ENCODE data around the gene CSAD. TPM values are rescaled to one million over a fixed set of nuclear protein-coding genes. Genes with fewer than 3 reads are reported as not detected.

Gene CSAD
- total RNA-seq, 2 experiments from 2014 or later: 25.8 to 26.9 TPM

DNA sequence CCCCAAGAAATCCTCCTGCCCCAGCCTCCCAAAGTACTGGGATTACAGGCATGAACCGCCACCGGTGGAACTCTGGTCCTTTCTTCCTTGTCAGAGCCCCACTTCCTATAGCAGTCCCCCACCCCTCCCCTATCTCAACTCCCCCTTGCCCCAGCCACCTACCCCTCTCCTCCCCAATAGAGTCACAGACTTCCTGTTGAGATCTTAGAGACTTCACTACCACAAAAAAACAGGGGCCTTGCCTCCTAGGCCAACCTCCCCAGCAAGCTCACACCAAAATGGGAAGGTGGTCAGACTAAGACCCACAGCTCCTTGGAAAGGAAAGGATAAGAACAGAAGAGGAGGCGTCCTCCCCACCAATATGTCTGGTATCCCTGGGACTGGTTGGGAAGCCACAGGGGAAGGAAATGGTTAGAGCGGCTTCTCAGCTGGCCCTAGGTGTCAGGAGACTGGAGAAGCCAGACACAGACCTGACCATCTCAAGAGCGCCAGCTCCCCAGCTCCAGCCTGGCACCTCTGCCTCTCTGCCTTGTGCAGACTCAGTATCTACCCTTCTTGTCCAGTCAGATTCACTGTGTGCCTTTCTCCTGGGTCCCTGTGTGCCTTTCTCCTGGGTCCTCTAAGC lies 17.9 kb upstream of the CSAD start:
- DNase-seq (ENCODE audit: low spot score): no peak
- no TSS peak for BruUV-seq (replicated peaks)
- no peaks in the 10 kb centered on the region for H3K9me3 ChIP-seq (ENCODE audit: low read length)
- intact Hi-C loops (cut with micrococcal nuclease; ENCODE audit: unreplicated experiment): no loop called here
- no peak overlapping the region for H2AFZ ChIP-seq (ENCODE audit: low read length)
- ChIA-PET CTCF (ENCODE audit: unreplicated experiment) (interaction anchor here (1.0 to 2.5 kb wide), 4 partner anchors 10 to 39 kb away, joined by 3 to 9 read pairs (median 4); no protein-coding TSS in a partner anchor), POLR2A (interaction anchor here (0.5 to 5.0 kb wide), 9 partner anchors 9 to 69 kb away, joined by 3 to 41 read pairs (median 6); partner anchors contain the start of genes CSAD, ESPL1, ITGB7 and ZNF740)
- peak overlapping the region; percentile 9 for H3K4me3 ChIP-seq (ENCODE audit: low read depth, low read length, poor library complexity, severe bottlenecking)
- no peaks in the 10 kb centered on the region for H3K9me2 ChIP-seq (ENCODE audit: insufficient read depth, low read length)
- peaks cover 36% of the 10 kb centered on the region for H3K79me2 ChIP-seq (ENCODE audit: insufficient read depth, low read depth, low read length)
- peaks cover 71% of the 10 kb centered on the region for H3K36me3 ChIP-seq (ENCODE audit: insufficient read depth, low read length)
- no peaks in the 10 kb centered on the region for H4K20me1 ChIP-seq (ENCODE audit: insufficient read depth, low read length)
- H3K27ac ChIP-seq (ENCODE audit: low read depth, low read length, poor library complexity, severe bottlenecking): peak overlapping the region; percentile 98
- peak overlapping the region; percentile 86 for H3K4me2 ChIP-seq (ENCODE audit: low read length)
- TF ChIP-seq, protein P1, sequence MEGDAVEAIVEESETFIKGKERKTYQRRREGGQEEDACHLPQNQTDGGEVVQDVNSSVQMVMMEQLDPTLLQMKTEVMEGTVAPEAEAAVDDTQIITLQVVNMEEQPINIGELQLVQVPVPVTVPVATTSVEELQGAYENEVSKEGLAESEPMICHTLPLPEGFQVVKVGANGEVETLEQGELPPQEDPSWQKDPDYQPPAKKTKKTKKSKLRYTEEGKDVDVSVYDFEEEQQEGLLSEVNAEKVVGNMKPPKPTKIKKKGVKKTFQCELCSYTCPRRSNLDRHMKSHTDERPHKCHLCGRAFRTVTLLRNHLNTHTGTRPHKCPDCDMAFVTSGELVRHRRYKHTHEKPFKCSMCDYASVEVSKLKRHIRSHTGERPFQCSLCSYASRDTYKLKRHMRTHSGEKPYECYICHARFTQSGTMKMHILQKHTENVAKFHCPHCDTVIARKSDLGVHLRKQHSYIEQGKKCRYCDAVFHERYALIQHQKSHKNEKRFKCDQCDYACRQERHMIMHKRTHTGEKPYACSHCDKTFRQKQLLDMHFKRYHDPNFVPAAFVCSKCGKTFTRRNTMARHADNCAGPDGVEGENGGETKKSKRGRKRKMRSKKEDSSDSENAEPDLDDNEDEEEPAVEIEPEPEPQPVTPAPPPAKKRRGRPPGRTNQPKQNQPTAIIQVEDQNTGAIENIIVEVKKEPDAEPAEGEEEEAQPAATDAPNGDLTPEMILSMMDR (conservative IDR thresholded peaks at IDR 0.05; ENCODE audit: low read length): no peak
- TF ChIP-seq EZH2phosphoT487 (IDR thresholded peaks at IDR 0.05; ENCODE audit: borderline replicate concordance, low read depth, low read length): no peak
- H3K4me1 ChIP-seq (ENCODE audit: insufficient read depth, low read length, poor library complexity, severe bottlenecking): peaks cover 58% of the 10 kb centered on the region

DNA sequence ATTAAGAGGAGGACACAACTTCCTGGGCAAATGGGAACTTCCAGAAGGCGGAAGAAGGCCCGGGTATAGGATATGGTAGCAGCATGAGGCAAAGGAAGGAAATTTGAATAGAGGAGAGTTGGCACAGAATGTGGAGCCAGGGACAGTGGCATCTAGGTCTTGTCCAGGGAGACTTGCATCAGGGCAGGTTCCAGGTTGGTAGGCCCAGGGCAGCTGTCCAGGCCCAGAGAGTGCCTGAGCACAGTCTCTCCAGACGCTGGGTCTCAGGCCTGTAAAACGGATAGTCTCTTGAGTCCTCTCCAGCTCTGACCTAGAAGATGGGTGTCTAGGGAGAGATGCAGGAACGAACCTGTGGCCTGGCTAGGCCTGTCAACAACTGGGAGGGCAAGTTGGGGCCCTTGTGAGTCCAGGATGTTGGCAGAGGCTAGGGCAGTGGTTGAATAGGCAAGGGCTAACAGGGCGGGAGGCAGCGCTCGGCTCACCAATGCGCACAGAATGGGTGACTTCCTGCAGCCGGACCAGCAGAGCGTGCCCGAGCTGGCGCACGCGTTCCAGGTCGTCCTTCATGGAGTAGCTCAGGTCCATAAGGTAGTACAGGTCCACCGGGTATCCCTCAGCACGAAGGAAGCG lies 16.4 kb upstream of the CSAD start:
- TF ChIP-seq EZH2phosphoT487 (IDR thresholded peaks at IDR 0.05; ENCODE audit: borderline replicate concordance, low read depth, low read length): no peak
- TF ChIP-seq, protein P1 (conservative IDR thresholded peaks at IDR 0.05; ENCODE audit: low read length): no peak
- H3K79me2 ChIP-seq (ENCODE audit: insufficient read depth, low read depth, low read length): peaks cover 22% of the 10 kb centered on the region; the same call in 1 of the 2 replicates
- no TSS peak for BruUV-seq (replicated peaks)
- DNase-seq (ENCODE audit: low spot score): no peak
- CTCF ChIA-PET (ENCODE audit: unreplicated experiment): interaction anchor here (2.5 kb wide), 1 partner anchor 10 kb away, joined by 9 read pairs; no protein-coding TSS in a partner anchor
- H3K4me3 ChIP-seq (ENCODE audit: low read depth, low read length, poor library complexity, severe bottlenecking): no peak overlapping the region
- no peak overlapping the region for H3K27ac ChIP-seq (ENCODE audit: low read depth, low read length, poor library complexity, severe bottlenecking)
- POLR2A ChIA-PET: interaction anchor here (0.7 to 1.0 kb wide), 2 partner anchors 12 to 14 kb away, joined by 3 read pairs; no protein-coding TSS in a partner anchor
- intact Hi-C loops (cut with micrococcal nuclease; ENCODE audit: unreplicated experiment): no loop called here
- H2AFZ ChIP-seq (ENCODE audit: low read length): no peak overlapping the region
- H3K4me2 ChIP-seq (ENCODE audit: low read length): peak overlapping the region; percentile 7; the same call in 1 of the 2 replicates
- H3K9me2 ChIP-seq (ENCODE audit: insufficient read depth, low read length): no peaks in the 10 kb centered on the region
- H3K36me3 ChIP-seq (ENCODE audit: insufficient read depth, low read length): peaks cover 80% of the 10 kb centered on the region
- H3K9me3 ChIP-seq (ENCODE audit: low read length): no peaks in the 10 kb centered on the region
- no peaks in the 10 kb centered on the region for H4K20me1 ChIP-seq (ENCODE audit: insufficient read depth, low read length)
- H3K4me1 ChIP-seq (ENCODE audit: insufficient read depth, low read length, poor library complexity, severe bottlenecking): peaks cover 43% of the 10 kb centered on the region

DNA sequence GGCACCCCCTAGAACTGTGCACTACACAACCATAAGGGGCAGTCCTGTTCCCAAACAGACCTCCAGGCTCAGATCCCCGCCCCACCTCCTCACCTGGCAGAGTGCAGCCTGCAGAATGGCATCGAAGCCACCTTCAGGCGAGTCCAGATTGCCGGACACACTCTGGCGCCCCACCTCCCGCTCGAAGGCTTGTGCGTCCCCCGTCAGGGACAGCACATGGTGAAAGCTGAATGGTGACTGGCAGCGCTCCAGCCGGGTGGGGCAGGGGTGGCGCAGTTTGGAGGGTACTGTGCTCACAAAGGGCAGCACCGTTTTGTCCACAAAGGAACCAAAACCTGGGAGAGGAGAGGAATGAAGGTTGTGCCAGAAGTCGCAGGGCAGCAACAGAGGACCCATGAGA lies 15.8 kb upstream of the CSAD start:
- H2AFZ ChIP-seq (ENCODE audit: low read length): no peak overlapping the region
- TF ChIP-seq EZH2phosphoT487 (IDR thresholded peaks at IDR 0.05; ENCODE audit: borderline replicate concordance, low read depth, low read length): no peak
- TF ChIP-seq, protein P1 (conservative IDR thresholded peaks at IDR 0.05; ENCODE audit: low read length): no peak
- H3K4me2 ChIP-seq (ENCODE audit: low read length): no peak overlapping the region
- ChIA-PET POLR2A (no interaction called here), CTCF (ENCODE audit: unreplicated experiment) (no interaction called here)
- no peak overlapping the region for H3K27ac ChIP-seq (ENCODE audit: low read depth, low read length, poor library complexity, severe bottlenecking)
- intact Hi-C loops (cut with micrococcal nuclease; ENCODE audit: unreplicated experiment): no loop called here
- H3K9me2 ChIP-seq (ENCODE audit: insufficient read depth, low read length): no peaks in the 10 kb centered on the region
- no peak for DNase-seq (ENCODE audit: low spot score)
- BruUV-seq (replicated peaks): no TSS peak
- no peaks in the 10 kb centered on the region for H3K9me3 ChIP-seq (ENCODE audit: low read length)
- H3K4me1 ChIP-seq (ENCODE audit: insufficient read depth, low read length, poor library complexity, severe bottlenecking): peaks cover 36% of the 10 kb centered on the region
- peaks cover 86% of the 10 kb centered on the region for H3K36me3 ChIP-seq (ENCODE audit: insufficient read depth, low read length)
- no peaks in the 10 kb centered on the region for H4K20me1 ChIP-seq (ENCODE audit: insufficient read depth, low read length)
- no peak overlapping the region for H3K4me3 ChIP-seq (ENCODE audit: low read depth, low read length, poor library complexity, severe bottlenecking)
- H3K79me2 ChIP-seq (ENCODE audit: insufficient read depth, low read depth, low read length): peaks cover 16% of the 10 kb centered on the region; the same call in 1 of the 2 replicates

Measured in OCI-LY7 (cell line).